CD4-positive, alpha-beta T cell treated with Interleukin-17A for 1 hour (primary cell): ENCODE results near the gene KRT84.
"Not testable (repeated sequence)": the region's sequence is repeated elsewhere in the genome, so short reads cannot be mapped to it uniquely, and the experiment has no call there.

ENCODE experiments used
- DNase-seq: peaks from one replicate; pipeline ENCODE4 v3.0.0-alpha.2; 2020

The KRT84 gene

DNA sequence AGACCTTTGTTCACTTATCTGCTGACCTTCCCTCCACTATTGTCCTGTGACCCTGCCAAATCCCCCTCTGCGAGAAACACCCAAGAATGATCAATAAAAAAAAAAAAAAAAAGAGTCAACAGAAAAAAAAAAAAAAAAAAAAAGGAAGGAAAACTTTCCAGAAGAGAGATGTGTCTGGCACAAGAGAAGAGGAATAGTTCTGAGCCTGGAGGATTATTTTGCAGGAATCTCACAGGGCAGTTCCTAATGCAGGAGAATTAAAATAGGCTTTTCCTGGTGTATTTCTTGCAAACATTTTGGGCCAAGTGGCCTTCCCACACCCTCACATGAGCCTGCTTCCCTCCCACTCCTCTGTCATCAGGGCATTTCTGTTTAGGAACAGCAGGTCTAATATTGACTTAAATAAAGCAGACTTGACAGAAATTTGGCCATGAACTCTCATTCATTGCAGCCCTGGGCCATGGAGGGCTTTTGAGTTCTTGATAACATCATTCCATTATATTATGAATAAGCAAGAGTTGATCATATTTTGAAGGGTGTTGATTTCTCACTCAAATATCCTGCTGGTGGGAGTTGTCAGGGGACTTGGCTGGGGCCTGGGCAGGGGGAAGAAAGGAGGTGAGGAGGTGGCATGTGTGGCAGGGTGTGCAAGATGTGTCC is 25.3 kb upstream of the KRT84 start:
- DNase-seq = not testable (repeated sequence)

DNA sequence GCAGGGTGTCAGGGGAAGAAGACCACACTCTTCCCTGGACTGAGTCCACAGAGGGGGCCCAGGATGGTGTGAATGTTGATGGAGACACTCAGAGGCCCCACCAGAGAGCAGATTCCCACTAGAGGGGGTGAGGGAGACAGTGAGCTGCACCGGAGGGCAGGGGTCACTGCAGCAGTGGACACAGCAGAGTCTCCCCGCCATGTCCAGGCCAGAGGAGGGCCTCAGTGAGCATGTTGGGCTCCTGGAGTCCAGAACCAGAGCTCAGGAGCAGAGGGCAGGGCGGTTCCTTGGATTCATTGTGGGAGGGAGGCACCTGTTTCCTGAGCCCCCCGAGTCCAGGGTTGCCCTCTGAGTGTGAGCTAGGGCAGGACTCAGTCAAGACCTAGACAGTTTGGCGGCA is 22.5 kb upstream of the KRT84 start:
- no peak for DNase-seq

GRCh38 chr12:52405922-52406385 is 20.5 kb upstream of the KRT84 start, which contains the start of gene KRT82:
Gene KRT82 (minus strand): TSS chr12:52406335. CDS start chr12:52406277, 58 bp downstream.
- no peak for DNase-seq

- DNase-seq = no peak
Measured at GRCh38 chr12:52404951-52405350, 19.5 kb upstream of the KRT84 start.

DNA sequence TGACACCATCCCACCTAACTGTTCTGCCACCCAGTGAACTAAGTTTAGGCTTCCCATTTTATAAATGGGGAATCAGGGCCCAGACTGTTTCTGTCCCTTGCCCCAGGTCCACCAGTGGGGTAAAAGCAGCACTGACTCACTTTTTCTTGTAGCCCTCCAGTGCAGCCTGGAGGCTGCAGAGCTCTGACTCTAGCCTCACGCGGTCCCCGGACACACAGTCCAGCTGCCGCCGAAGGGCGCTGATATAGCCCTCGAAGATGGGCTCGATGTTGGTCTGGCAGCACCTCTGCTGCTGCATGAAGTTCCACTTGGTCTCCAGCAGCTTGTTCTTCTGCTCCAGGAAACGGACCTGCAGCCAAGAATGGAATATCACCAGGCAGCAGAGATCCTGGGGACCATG is 18.1 kb upstream of the KRT84 start:
- no peak for DNase-seq

DNA sequence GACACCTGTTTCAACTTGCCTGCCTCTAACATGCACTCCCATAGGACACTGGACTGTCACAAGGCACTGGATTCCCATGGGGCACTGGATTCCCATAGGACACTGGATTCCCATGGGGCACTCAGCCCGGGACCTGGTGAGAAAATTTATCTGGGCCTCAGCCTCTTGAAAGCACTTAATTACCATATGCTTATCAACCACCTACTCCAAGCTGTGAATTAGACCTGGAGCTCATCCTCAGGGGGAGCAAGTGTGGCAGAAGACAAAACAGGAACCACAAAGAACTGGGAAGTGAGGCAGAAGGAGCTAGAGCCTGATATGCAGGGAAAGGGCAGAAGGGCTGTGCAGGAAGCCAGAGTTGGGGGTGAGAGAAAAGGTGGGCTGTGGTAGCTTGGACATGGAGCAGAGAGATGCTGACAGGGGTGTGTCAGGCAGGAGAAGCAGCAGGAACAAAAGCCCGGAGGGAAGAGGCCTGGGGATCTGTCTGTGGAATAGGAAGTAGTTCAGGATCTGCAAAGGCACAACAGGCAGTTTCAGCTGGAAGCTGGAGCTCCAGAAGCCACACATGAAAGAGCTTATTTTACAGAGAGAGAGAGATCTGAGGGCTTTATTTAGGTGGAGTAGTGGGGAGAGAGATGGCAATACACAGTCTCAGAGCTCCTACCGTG is 17.6 kb upstream of the KRT84 start:
- DNase-seq = no peak

DNA sequence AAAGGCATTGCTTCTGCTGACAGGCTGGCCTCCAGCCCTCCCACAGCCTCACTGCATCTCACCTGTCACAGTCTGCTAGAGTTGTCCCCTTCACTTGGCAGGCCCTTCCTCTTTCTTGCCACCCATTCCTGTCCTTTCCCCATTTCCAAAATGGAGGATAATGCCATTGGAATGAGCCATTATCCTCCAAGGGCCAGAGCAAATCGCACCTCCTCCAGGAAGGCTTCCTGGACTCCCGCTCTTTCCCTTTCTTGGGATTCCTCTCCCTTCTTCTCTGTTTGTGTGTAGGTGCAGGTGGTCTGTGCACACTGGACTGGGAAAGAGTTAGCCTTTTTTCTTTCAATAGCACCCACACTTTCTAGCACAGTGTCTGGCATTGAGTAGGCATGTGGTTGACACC is 16.9 kb upstream of the KRT84 start:
- no peak for DNase-seq

GRCh38 chr12:52401926-52402325 is 16.5 kb upstream of the KRT84 start:
- no peak for DNase-seq

- DNase-seq = no peak
Measured at GRCh38 chr12:52401526-52401925, 16.1 kb upstream of the KRT84 start.

DNA sequence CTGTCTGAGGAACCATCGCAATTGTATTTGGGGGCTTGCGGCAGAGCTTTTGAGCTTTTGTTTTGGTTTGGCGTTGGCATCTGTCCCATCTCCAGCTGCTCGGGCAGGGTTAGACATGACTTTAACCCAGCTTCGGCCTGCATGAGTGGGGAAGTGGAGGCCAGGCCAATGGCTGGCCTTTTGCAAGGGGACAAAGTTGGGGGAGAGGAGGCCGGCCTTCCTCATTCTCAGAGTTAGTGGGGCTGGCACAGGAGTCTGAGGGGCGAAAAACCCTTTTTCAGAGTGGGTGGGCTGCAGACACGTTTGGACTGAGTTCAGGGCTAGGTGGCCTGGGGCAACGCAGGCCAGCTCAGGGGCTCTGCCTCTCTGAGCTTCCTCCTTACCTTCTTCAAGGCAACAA is 15.5 kb upstream of the KRT84 start:
- DNase-seq = no peak

DNA sequence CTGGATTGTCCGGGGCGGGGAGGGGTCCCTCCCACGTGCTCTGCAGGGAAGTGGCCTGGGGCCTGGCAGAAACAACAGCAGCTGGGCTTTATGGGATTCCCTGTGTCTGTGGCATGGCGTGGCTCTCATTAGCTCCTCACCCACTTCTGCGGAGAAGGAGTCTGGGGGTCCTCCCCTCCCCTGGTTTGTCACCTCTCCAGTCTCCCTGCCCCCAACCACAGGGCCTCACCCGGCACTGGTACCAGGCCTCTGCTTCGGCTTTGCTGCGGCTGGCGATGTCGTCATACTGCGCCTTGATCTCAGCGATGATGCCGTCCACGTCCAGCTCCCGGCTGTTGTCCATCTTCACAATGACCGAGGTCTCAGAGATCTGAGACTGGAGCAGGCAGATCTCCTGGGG is 14.3 kb upstream of the KRT84 start:
- no peak for DNase-seq

DNA sequence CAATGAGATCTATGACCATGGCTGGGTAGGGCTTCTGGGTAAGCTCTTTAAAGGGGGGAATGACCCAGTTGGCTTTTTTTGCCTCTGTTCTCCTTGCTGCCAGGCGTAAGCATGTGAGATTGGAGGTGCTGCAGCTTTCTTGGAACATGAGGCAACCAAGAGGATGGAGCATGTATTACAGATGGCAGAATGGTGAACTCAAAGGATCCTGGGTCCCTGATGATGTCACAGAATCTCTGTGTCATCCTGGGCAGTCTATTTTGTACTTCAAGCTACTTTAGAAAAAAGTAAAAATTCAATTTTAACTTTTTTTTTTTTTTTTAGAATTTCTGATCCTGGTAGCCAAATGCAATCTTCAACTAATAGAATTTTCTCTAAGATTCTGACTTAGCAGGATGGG is 12.7 kb upstream of the KRT84 start:
- DNase-seq = no peak

GRCh38 chr12:52396656-52397055 is 11.2 kb upstream of the KRT84 start:
- no peak for DNase-seq

DNA sequence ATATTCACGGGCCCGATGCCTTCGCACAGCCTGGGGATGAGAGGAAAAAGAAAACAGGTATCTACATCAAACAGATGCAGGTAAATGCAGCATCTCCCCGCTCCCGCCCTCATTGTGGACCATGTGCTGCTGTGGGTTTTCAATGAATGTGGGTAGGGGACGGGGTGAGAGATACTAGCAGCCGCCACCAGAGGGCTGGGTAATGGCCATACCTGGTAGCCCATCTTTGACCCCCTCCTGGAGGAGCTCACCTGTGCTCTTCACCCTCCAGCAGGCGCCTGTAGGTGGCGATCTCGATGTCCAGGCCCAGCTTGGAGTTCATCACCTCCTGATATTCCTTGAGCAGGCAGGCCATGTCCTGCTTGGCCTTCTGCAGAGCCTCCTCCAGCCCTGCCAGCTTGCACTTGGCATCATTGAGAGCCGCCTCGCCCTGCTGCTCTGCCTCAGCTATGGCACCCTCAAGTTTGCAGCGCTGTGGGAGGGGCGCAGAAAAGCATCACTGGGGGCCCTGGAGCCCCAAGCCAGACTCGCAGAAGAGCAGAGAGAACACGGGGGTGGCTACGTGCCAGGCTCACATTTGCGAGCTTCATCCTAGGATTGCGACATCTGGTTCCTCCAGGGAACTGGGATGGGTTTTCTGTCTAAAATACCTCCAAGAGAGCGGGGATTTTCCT is 10.4 kb upstream of the KRT84 start:
- DNase-seq = peak; percentile 7

GRCh38 chr12:52394836-52395405 is 9.5 kb upstream of the KRT84 start:
- DNase-seq = no peak

- DNase-seq = no peak
Measured at GRCh38 chr12:52392465-52393007, 7.1 kb upstream of the KRT84 start.

GRCh38 chr12:52391618-52392002 is 6.2 kb upstream of the KRT84 start:
- no peak for DNase-seq

GRCh38 chr12:52390739-52391617 is 5.5 kb upstream of the KRT84 start:
- no peak for DNase-seq

DNA sequence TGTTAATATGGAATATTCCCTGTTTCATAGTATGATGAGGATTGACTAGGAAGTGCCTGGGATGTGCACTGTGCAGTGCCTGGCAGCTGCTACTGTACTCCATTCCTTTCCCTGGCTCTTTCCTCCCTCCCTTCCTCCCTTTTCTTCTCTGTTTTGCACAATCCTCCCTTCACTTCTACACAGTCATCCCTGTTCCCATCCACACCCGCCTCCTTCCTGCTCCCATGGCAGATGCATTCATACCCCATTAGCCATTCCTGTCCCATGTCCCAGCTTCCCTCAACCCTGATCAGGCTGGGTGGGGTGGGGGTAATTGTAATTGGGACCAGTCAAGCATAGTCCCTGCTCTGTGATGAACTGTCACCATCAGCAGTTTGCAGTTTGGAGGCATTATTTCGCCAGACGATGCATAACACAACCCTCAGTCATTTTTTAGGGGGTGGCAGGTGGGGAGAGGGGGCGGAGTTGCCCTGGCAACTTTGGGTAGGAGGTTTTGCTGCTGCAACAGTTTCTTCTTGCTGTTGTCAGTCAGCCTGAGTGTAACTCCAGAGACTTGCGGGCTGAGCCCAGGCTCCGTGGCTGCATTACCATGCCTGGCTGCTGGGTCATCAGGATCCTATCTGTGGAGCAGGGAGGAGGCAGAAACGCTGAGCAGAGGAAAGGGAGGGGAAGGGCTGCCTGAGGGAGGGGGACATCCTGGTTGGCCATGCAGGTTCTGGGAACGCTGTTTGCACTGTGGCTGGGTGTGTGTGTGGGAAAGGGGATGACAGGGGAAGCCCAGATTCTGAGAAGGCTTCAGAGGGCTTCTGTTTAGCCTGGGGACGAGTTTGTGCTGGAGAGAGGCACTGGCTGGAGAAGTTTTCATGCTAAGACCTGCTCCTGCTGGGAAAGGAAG is 4.1 kb upstream of the KRT84 start:
- DNase-seq = no peak

GRCh38 chr12:52387859-52388258 is 2.4 kb upstream of the KRT84 start:
- DNase-seq = no peak

DNA sequence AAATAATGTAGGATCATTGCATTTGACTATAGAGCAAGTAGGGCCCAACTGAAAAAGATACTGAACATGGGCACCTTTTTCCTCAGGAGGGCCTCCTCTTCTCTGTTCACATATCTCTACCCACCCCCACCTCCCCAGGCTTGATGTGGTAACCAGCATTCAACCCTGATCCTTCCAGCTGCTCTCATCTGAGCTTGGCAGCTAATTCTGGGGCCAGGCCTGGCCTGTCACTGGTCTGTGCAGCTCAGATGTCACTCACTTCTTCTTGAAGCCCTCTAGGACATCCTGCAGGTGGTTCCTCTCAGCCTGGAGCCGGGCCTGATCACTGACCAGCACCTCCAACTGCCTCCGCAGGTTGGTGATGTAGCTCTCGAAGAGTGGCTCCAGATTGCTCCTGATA is 2.1 kb downstream of the KRT84 start:
- DNase-seq = no peak
